B cell (primary cell): ENCODE results near the gene CENPV. TPM values are rescaled to one million over a fixed set of nuclear protein-coding genes. Genes with fewer than 3 reads are reported as not detected.
"Not testable (repeated sequence)": the region's sequence is repeated elsewhere in the genome, so short reads cannot be mapped to it uniquely, and the experiment has no call there.

Source experiments
- ATAC-seq: fragments of 200-7000 bp; cut with Tn5 transposase; one replicate; pipeline ENCODE4 v1.10.0; 2021; ENCODE audit warnings: low read depth, mild to moderate bottlenecking, moderate number of reproducible peaks, moderate library complexity
- CTCF ChIA-PET: fragments of 350-600 bp; sonication (Branson Sonifier 250); formaldehyde crosslinking; loops from one replicate; lab custom pipeline; 2021; ENCODE audit warnings: antibody characterized with exemption, inconsistent platforms; lab: Charles Lee
- POLR2A ChIA-PET: fragments of 350-600 bp; sonication (Branson Sonifier 250); formaldehyde crosslinking; loops from one replicate; lab custom pipeline; 2021; ENCODE audit warnings: antibody characterized with exemption; lab: Charles Lee
- DNase-seq: peaks from one replicate; pipeline ENCODE4 v3.0.0; 2013
- H2AFZ ChIP-seq: 2 replicates; pipeline ENCODE4 v1.6.1; 2012; ENCODE audit warnings: mild to moderate bottlenecking, low read depth, low read length; ENCODE audit not compliant: insufficient read depth, poor library complexity, severe bottlenecking
- H3K27ac ChIP-seq, 2 donors: 1 replicate in 1 of 2; 2 replicates in 1 of 2; pipeline ENCODE4 v1.5.1; 2012 to 2013; ENCODE audit warnings: low read length in 2 of 2, mild to moderate bottlenecking in 2 of 2, moderate library complexity in 1 of 2
- H3K27me3 ChIP-seq, 4 experiments: fragments of 200-600 bp in 1 of 4; sonication (generic) in 1 of 4; replicated peaks in 1 of 4; 1 replicate in 2 of 4; 2 replicates in 2 of 4; pipeline versions ENCODE4 v1.6.1 to v1.7.0; 2013 to 2016; ENCODE audit warnings: low read length in 3 of 4, mild to moderate bottlenecking in 2 of 4, mixed read lengths in 1 of 4, moderate library complexity in 1 of 4; ENCODE audit not compliant: insufficient read depth in 4 of 4, control insufficient read depth in 3 of 4; ENCODE audit errors: control extremely low read depth in 1 of 4
- H3K36me3 ChIP-seq, 2 experiments: replicated peaks in 1 of 2; 1 replicate in 1 of 2; 2 replicates in 1 of 2; pipeline versions ENCODE4 v1.6.1 to v1.7.1; 2013; ENCODE audit warnings: low read length in 1 of 2; ENCODE audit not compliant: insufficient read depth in 2 of 2, control insufficient read depth in 1 of 2; ENCODE audit errors: control extremely low read depth in 1 of 2, extremely low read depth in 1 of 2
- H3K4me1 ChIP-seq, 2 donors: fragments of 200-600 bp in 1 of 2; sonication (generic) in 1 of 2; 1 replicate in 1 of 2; 2 replicates in 1 of 2; pipeline versions ENCODE4 v1.5.1 to v1.6.1; 2013 to 2017; ENCODE audit warnings: low read length in 2 of 2; ENCODE audit not compliant: control insufficient read depth in 2 of 2, insufficient read depth in 2 of 2
- H3K4me2 ChIP-seq: replicated peaks from 2 replicates; pipeline ENCODE3; 2012; ENCODE audit warnings: mild to moderate bottlenecking, low read depth, low read length; ENCODE audit not compliant: poor library complexity, severe bottlenecking
- H3K4me3 ChIP-seq, 5 experiments: fragments of 200-600 bp in 1 of 5; sonication (generic) in 1 of 5; 1 replicate in 3 of 5; 2 replicates in 2 of 5; pipeline versions ENCODE4 v1.5.1 to v1.7.0; 2011 to 2016; ENCODE audit warnings: low read length in 4 of 5, mild to moderate bottlenecking in 4 of 5, low read depth in 2 of 5, control low read depth in 1 of 5, moderate library complexity in 1 of 5; ENCODE audit not compliant: insufficient read depth in 1 of 5; ENCODE audit errors: control extremely low read depth in 1 of 5, extremely low read depth in 1 of 5
- H3K79me2 ChIP-seq: fragments of 200-600 bp; sonication (generic); one replicate; pipeline ENCODE4 v1.6.0; 2016; ENCODE audit warnings: low read length; ENCODE audit not compliant: control insufficient read depth, insufficient read depth
- H3K9ac ChIP-seq: fragments of 200-600 bp; sonication (generic); 2 replicates; pipeline ENCODE4 v1.6.1; 2017; ENCODE audit warnings: mild to moderate bottlenecking, low read length, moderate library complexity
- H3K9me3 ChIP-seq, 3 donors: one replicate each; pipeline versions ENCODE4 v1.6.1 to v1.7.1; 2013; ENCODE audit warnings: low read length in 2 of 3; ENCODE audit not compliant: control insufficient read depth in 2 of 3, insufficient read depth in 1 of 3; ENCODE audit errors: control extremely low read depth in 1 of 3
- H4K20me1 ChIP-seq: 2 replicates; pipeline ENCODE4 v1.6.0; 2012; ENCODE audit warnings: mild to moderate bottlenecking, low read length; ENCODE audit not compliant: insufficient read depth, control insufficient read depth, poor library complexity, severe bottlenecking
- H3K27ac Mint-ChIP-seq: one replicate; pipeline ENCODE4 v1.8.0; 2021; ENCODE audit warnings: mixed read lengths
- H3K27me3 Mint-ChIP-seq: one replicate; pipeline ENCODE4 v1.8.0; 2021; ENCODE audit warnings: mixed read lengths
- H3K4me1 Mint-ChIP-seq: one replicate; pipeline ENCODE4 v1.8.0; 2021; ENCODE audit warnings: mixed read lengths
- H3K4me3 Mint-ChIP-seq: one replicate; pipeline ENCODE4 v1.8.0; 2021; ENCODE audit warnings: mixed read lengths
- H3K9me3 Mint-ChIP-seq: one replicate; pipeline ENCODE4 v1.8.0; 2022; ENCODE audit warnings: mixed read lengths; ENCODE audit not compliant: insufficient read depth
- EZH2 ChIP-seq: IDR thresholded peaks from 2 replicates; pipeline ENCODE4 v1.6.1; 2012; ENCODE audit warnings: borderline replicate concordance, low read depth, mild to moderate bottlenecking, moderate library complexity, low read length; ENCODE audit not compliant: insufficient read depth, poor library complexity, severe bottlenecking
- WGBS: methylation state at CpG from one replicate; pipeline ENCODE4 v1.1.5; 2013; ENCODE audit warnings: missing lambda C conversion rate; ENCODE audit not compliant: insufficient coverage; 5-methylcytosine and 5-hydroxymethylcytosine counted together
- intact Hi-C: fragments of 100-400 bp; cut with micrococcal nuclease; formaldehyde crosslinking; loops from one replicate; pipeline ENCODE4 v1.10.0; 2022
- polyA plus RNA-seq: library from polyadenylated mRNA; depleted of rRNA; stranded (reverse); fragments of >200 nt; gene quantifications from 2 replicates; pipeline ENCODE4 v1.2.3, GENCODE V29; 2012
- total RNA-seq, 2 donors: library from RNA; stranded (reverse); fragments of 120-200 nt in 1 of 2; gene quantifications; 1 replicate in 1 of 2; 2 replicates in 1 of 2; pipeline versions ENCODE4 v1.2.3 to v1.2.4, GENCODE V29; 2013 to 2022
- TF ChIP-seq, protein P1 (sequence below): fragments of 200-600 bp; IDR thresholded peaks from one replicate; pipeline ENCODE4 v1.8.0; 2022; ENCODE audit warnings: antibody characterized with exemption, mild to moderate bottlenecking

CENPV gene
- total and polyA plus RNA-seq, 2 donors (not counting 1 experiment from before 2014, with no cell fraction given) = 15.8 to 28.1 TPM

DNA sequence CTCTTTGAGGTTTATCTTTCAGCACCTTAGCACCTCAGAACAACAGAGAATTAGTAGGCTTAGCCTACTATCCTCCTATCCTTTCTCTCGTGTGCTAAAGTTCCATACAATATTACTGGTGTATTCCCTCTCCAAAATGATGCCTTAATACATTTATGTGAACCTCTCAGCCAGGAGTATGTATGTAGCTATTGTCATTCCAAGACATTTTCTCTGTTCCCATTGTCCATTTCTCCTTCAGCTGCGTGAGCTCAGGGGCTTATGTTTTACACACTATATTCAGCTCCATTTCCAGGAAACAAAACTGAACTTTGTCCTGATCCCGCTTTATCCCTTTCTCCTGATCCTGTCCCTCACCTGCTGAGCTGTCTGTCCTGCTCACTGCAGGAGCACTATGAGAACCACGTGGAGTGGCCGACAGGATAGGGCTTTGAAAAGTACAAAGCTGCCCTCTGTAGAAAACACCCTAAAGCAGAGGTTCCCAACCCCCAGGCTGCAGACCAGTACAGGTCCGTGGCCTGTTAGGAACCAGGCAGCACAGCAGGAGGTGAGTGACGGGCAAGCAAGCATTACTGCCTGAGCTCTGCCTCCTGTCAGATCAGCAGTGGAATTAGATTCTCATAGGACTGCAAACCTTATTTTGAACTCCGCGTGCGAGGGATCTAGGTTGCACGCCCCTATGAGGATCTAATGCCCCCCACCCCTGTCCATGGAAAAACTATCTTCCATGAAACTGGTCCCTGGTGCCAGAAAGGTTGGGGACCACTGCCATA is 55.7 kb downstream of the CENPV start:
- 99% methylated on average over 7 of the region's 11 CpGs for WGBS
- H3K4me3 Mint-ChIP-seq = no peak overlapping the region
- ChIA-PET CTCF (no interaction called here), POLR2A (no interaction called here)
- H3K9ac ChIP-seq = no peak overlapping the region
- no peaks in the 10 kb centered on the region for H4K20me1 ChIP-seq
- H2AFZ ChIP-seq = no peak overlapping the region
- no peak overlapping the region for H3K4me3 ChIP-seq
- no peaks in the 10 kb centered on the region for H3K4me1 ChIP-seq
- peaks cover 0 to 12% of the 10 kb centered on the region in 2 experiments for H3K36me3 ChIP-seq
- no peak for TF ChIP-seq EZH2
- TF ChIP-seq, protein P1, sequence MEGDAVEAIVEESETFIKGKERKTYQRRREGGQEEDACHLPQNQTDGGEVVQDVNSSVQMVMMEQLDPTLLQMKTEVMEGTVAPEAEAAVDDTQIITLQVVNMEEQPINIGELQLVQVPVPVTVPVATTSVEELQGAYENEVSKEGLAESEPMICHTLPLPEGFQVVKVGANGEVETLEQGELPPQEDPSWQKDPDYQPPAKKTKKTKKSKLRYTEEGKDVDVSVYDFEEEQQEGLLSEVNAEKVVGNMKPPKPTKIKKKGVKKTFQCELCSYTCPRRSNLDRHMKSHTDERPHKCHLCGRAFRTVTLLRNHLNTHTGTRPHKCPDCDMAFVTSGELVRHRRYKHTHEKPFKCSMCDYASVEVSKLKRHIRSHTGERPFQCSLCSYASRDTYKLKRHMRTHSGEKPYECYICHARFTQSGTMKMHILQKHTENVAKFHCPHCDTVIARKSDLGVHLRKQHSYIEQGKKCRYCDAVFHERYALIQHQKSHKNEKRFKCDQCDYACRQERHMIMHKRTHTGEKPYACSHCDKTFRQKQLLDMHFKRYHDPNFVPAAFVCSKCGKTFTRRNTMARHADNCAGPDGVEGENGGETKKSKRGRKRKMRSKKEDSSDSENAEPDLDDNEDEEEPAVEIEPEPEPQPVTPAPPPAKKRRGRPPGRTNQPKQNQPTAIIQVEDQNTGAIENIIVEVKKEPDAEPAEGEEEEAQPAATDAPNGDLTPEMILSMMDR = no peak
- no peak overlapping the region for H3K4me2 ChIP-seq
- H3K27ac Mint-ChIP-seq = no peak overlapping the region
- no peaks in the 10 kb centered on the region for H3K9me3 Mint-ChIP-seq
- H3K27me3 ChIP-seq = no peaks in the 10 kb centered on the region
- H3K27ac ChIP-seq = no peak overlapping the region
- no peak for ATAC-seq
- no peak for DNase-seq
- intact Hi-C loops = no loop called here
- H3K79me2 ChIP-seq = peaks cover 14% of the 10 kb centered on the region
- H3K4me1 Mint-ChIP-seq = peaks cover 7% of the 10 kb centered on the region
- H3K9me3 ChIP-seq = no peaks in the 10 kb centered on the region
- H3K27me3 Mint-ChIP-seq = no peaks in the 10 kb centered on the region

DNA sequence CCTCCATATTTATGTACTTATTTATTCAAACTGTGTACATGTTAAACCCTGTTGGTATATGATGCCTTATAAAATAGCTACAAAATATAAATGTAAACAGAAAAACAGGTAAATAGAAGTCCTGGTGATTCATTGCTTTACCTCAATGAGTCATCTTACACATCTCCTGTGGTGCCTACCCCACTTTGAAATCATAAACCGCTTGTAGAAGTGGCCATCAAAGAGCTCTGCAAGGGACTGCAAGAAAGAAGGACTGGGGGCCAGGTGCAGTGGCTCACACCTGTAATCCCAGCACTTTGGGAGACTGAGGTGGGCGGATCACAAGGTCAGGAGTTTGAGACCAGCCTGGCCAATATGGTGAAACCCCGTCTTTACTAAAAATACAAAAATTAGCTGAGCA is 57.2 kb downstream of the CENPV start:
- H3K9me3 Mint-ChIP-seq, H3K4me3 ChIP-seq, H3K4me1 Mint-ChIP-seq, H3K9me3 ChIP-seq, intact Hi-C loops, H3K27ac ChIP-seq, DNase-seq, H3K4me1 ChIP-seq, ATAC-seq, H3K27ac Mint-ChIP-seq, H3K4me3 Mint-ChIP-seq, POLR2A ChIA-PET, H3K36me3 ChIP-seq, H3K27me3 ChIP-seq, H3K4me2 ChIP-seq, H3K27me3 Mint-ChIP-seq, H3K9ac ChIP-seq, H4K20me1 ChIP-seq, H2AFZ ChIP-seq: not testable (repeated sequence)
- WGBS = 88% methylated on average over 1 of the region's 3 CpGs
- peaks cover 20% of the 10 kb centered on the region for H3K79me2 ChIP-seq
- CTCF ChIA-PET = interaction anchor here (1.0 kb wide), 2 partner anchors 9 kb away, joined by 3 to 4 read pairs; no protein-coding TSS in a partner anchor
